Neuronal stem cell (in vitro differentiated cells): ENCODE measurements around the gene SZT2.
A peak's percentile ranks its signal among the peaks of the same experiment; 100 is the strongest.

Experiments used
- DNase-seq: peaks from one replicate; pipeline ENCODE4 v3.0.0-alpha.2; 2013; ENCODE audit warnings: low spot score
- H2AFZ ChIP-seq: one replicate; pipeline ENCODE4 v1.6.1; 2013; ENCODE audit warnings: mild to moderate bottlenecking, low read length, inconsistent platforms
- H2AK5ac ChIP-seq: 2 replicates; pipeline ENCODE4 v1.6.1; 2013; ENCODE audit warnings: low read depth, mild to moderate bottlenecking, inconsistent platforms, low read length, moderate library complexity, mixed read lengths
- H2BK120ac ChIP-seq: 2 replicates; pipeline ENCODE4 v1.6.1; 2013; ENCODE audit warnings: low read depth, mild to moderate bottlenecking, inconsistent platforms, low read length, moderate library complexity, mixed read lengths
- H2BK12ac ChIP-seq: one replicate; pipeline ENCODE4 v1.6.1; 2013; ENCODE audit warnings: low read length, inconsistent platforms
- H2BK15ac ChIP-seq: 2 replicates; pipeline ENCODE4 v1.6.1; 2013; ENCODE audit warnings: mild to moderate bottlenecking, low read length, inconsistent platforms, mixed read lengths
- H2BK5ac ChIP-seq: one replicate; pipeline ENCODE4 v1.6.1; 2013; ENCODE audit warnings: inconsistent platforms, mild to moderate bottlenecking, low read length, moderate library complexity
- H3K14ac ChIP-seq: one replicate; pipeline ENCODE4 v1.6.1; 2013; ENCODE audit warnings: low read length, inconsistent platforms
- H3K18ac ChIP-seq: 2 replicates; pipeline ENCODE4 v1.6.1; 2013; ENCODE audit warnings: low read length, inconsistent platforms
- H3K23ac ChIP-seq: 2 replicates; pipeline ENCODE4 v1.6.1; 2013; ENCODE audit warnings: low read depth, mild to moderate bottlenecking, mixed read lengths, low read length, inconsistent platforms; ENCODE audit not compliant: poor library complexity
- H3K27ac ChIP-seq: replicated peaks from 3 replicates; pipeline ENCODE4 v1.5.1; 2013; ENCODE audit warnings: low read length, inconsistent platforms
- H3K27me3 ChIP-seq, 3 experiments: 2 replicates each; pipeline ENCODE4 v1.6.1; 2013; ENCODE audit warnings: low read length in 3 of 3, mild to moderate bottlenecking in 2 of 3, inconsistent platforms in 1 of 3, low read depth in 1 of 3, mixed read lengths in 1 of 3, moderate library complexity in 1 of 3; ENCODE audit not compliant: control insufficient read depth in 3 of 3, insufficient read depth in 3 of 3
- H3K36me3 ChIP-seq, 2 donors: replicated peaks in 1 of 2; 2 replicates each; pipeline ENCODE4 v1.6.1; 2013; ENCODE audit warnings: low read length in 2 of 2; ENCODE audit not compliant: control insufficient read depth in 2 of 2, insufficient read depth in 2 of 2
- H3K4ac ChIP-seq: 2 replicates; pipeline ENCODE4 v1.6.1; 2013; ENCODE audit warnings: inconsistent platforms, mild to moderate bottlenecking, low read length, moderate library complexity
- H3K4me1 ChIP-seq, 2 donors: 1 replicate in 1 of 2; 2 replicates in 1 of 2; pipeline ENCODE4 v1.6.1; 2013; ENCODE audit warnings: low read length in 2 of 2, low read depth in 1 of 2; ENCODE audit not compliant: control insufficient read depth in 2 of 2, insufficient read depth in 1 of 2
- H3K4me2 ChIP-seq: one replicate; pipeline ENCODE4 v1.6.1; 2013; ENCODE audit warnings: mild to moderate bottlenecking, low read length, inconsistent platforms; ENCODE audit not compliant: insufficient read depth, poor library complexity, severe bottlenecking
- H3K4me3 ChIP-seq, 2 donors: 2 replicates each; pipeline ENCODE4 v1.5.1; 2013; ENCODE audit warnings: low read length in 2 of 2, mild to moderate bottlenecking in 2 of 2, inconsistent platforms in 1 of 2, moderate library complexity in 1 of 2
- H3K79me1 ChIP-seq: one replicate; pipeline ENCODE4 v1.6.1; 2013; ENCODE audit warnings: low read depth, mild to moderate bottlenecking, inconsistent platforms, low read length, moderate library complexity
- H3K9ac ChIP-seq: one replicate; pipeline ENCODE4 v1.6.1; 2013; ENCODE audit warnings: mild to moderate bottlenecking, low read depth, low read length, inconsistent platforms; ENCODE audit not compliant: poor library complexity
- H3K9me3 ChIP-seq, 2 donors: replicated peaks in 1 of 2; 2 replicates each; pipeline versions ENCODE3 to v1.6.1; 2013; ENCODE audit warnings: low read length in 2 of 2, mild to moderate bottlenecking in 2 of 2, inconsistent platforms in 1 of 2, low read depth in 1 of 2, mixed read lengths in 1 of 2, moderate library complexity in 1 of 2; ENCODE audit not compliant: control insufficient read depth in 2 of 2, insufficient read depth in 1 of 2
- H4K8ac ChIP-seq: one replicate; pipeline ENCODE4 v1.6.1; 2013; ENCODE audit warnings: low read depth, mild to moderate bottlenecking, inconsistent platforms, low read length, moderate library complexity
- H4K91ac ChIP-seq: one replicate; pipeline ENCODE4 v1.6.1; 2013; ENCODE audit warnings: low read length, low read depth, mild to moderate bottlenecking, inconsistent platforms; ENCODE audit not compliant: poor library complexity
- WGBS, 2 donors: extraction: QIAGEN DNeasy Blood & Tissue Kit; methylation state at CpG; one replicate each; pipeline ENCODE4 v1.1.7; 2013; ENCODE audit warnings: missing lambda C conversion rate in 2 of 2, mixed read lengths in 1 of 2; ENCODE audit not compliant: insufficient read length in 2 of 2, insufficient replicate concordance in 1 of 2; ENCODE audit errors: extremely low coverage in 2 of 2; 5-methylcytosine and 5-hydroxymethylcytosine counted together

Gene SZT2

DNA sequence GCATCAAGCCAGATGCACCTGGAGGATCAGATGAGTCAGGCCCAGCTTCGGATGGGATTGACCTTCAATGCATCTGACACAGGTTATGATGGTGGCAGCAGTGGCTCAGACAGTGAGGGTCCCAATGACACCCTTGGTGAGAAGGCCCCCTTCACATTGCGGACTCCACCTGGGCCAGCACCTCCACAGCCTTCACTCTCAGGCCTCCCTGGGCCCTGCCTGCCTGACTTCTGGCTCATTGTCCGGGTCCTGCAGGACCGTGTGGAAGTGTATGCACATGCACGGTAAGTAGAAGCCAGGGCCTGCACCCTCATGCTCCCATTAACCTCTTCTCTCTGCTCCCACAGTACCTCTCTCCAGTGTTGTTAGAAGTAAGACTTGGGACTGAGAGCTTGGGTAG lies 43.2 kb downstream of the SZT2 start:
- no CpG with 5 or more reads among the region's 5 CpGs for WGBS, 2 donors
- H3K18ac ChIP-seq: no peak overlapping the region
- H3K27me3 ChIP-seq: no peaks in the 10 kb centered on the region
- H3K36me3 ChIP-seq: peaks cover 47 to 81% of the 10 kb centered on the region in 2 donors
- H3K14ac ChIP-seq: no peak overlapping the region
- no peak overlapping the region for H2BK5ac ChIP-seq
- H3K4me2 ChIP-seq: no peak overlapping the region
- peak overlapping the region; percentile 43 for H4K8ac ChIP-seq
- H3K4ac ChIP-seq: no peak overlapping the region
- no peak overlapping the region for H2BK12ac ChIP-seq
- H2AFZ ChIP-seq: no peak overlapping the region
- no peak overlapping the region for H3K23ac ChIP-seq
- DNase-seq: no peak
- no peak overlapping the region for H3K4me3 ChIP-seq
- H4K91ac ChIP-seq: no peak overlapping the region
- H3K9me3 ChIP-seq: peaks cover 0 to 2% of the 10 kb centered on the region in 2 donors
- no peak overlapping the region for H2BK15ac ChIP-seq
- H2BK120ac ChIP-seq: no peak overlapping the region
- H3K27ac ChIP-seq: no peak overlapping the region
- H3K9ac ChIP-seq: peak overlapping the region; percentile 26
- H3K4me1 ChIP-seq: peaks cover 4 to 22% of the 10 kb centered on the region in 2 donors
- no peaks in the 10 kb centered on the region for H3K79me1 ChIP-seq
- H2AK5ac ChIP-seq: no peak overlapping the region

DNA sequence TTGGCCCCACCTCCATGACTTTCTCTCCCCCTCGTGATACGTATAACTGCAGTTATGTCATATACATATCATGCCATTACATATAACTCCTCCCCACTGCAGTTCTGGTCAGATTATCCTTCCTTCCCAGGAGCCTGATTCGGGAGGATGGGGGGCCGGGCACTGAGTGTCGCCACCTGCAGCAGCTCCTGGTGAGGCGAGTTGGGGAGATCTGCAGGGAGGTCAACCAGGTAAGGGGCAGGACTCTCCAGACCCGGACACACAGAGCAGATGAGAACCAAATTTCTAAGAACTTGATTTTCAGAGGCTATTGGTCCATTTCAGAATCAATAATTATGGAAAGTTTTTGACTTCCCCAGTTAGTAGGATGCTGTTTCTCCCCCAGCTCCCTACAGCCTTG lies 44.6 kb downstream of the SZT2 start:
- no CpG with 5 or more reads among the region's 7 CpGs for WGBS, 2 donors

DNA sequence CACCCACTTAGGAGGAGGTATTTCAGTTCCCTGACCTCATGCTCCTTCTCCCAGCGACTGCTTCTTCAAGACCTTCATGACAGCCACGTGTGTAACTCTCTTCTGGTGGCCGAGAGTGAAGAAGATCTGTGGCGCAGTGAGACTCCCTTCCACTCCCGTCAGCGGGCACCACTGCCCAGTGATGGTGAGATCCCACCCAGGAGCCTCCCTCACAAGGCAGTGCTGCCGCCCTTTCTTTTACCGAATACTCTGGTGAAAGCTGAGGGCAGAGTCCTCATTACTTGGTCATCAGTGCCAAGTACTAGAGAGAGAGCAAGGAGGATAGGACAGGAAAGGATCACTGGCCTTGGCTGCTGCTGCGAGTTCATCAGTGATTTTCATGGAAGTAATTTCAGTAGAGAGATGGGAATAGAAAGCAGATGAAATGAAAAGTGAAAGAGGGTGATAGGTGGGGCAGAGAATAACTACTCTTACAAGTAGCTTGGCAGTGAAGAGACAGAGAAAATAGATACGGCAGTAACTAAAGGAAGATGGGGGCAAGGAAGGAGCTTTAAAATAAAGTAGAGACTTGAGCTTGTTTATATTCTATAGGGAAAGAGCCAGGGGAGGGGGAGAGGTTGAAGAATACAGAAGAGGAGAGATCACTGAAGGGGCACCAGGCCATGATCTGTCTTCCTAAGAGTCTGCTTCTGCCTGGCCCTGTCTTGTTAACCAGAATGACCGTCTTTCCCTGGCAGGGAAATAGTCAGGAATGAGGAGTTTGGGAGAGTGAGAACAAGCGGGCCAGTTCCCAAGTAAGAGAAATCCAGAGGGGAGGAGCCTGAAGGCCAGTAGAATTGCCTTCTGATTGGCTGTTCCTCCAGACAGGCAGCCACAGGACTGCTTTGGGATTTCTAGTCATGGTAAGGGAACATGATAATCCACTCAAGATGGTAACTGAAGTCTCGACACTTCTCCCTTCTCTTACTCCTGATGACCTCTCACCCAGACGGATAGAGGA lies 45.7 kb downstream of the SZT2 start:
- Histone ChIP-seq H2BK12ac (no peak overlapping the region), H3K23ac (no peak overlapping the region), H3K4me1 (peaks cover 4 to 22% of the 10 kb centered on the region in 2 donors), H3K4me3 (no peak overlapping the region), H4K91ac (no peak overlapping the region), H3K14ac (no peak overlapping the region), H3K4me2 (no peak overlapping the region), H2AK5ac (no peak overlapping the region), H4K8ac (no peak overlapping the region), H3K27me3 (no peaks in the 10 kb centered on the region), H3K27ac (no peak overlapping the region), H3K36me3 (peaks cover 43 to 79% of the 10 kb centered on the region in 2 donors), H2BK5ac (no peak overlapping the region), H2BK15ac (no peak overlapping the region), H3K79me1 (no peaks in the 10 kb centered on the region), H3K9me3 (peaks cover 0 to 2% of the 10 kb centered on the region in 2 donors), H3K18ac (no peak overlapping the region), H2BK120ac (no peak overlapping the region), H2AFZ (no peak overlapping the region), H3K9ac (no peak overlapping the region), H3K4ac (no peak overlapping the region)
- no CpG with 5 or more reads among the region's 14 CpGs for WGBS, 2 donors
- no peak for DNase-seq

More for the DNA sequence above, 44.6 kb downstream of the SZT2 start:
- no peak overlapping the region for H3K27ac ChIP-seq
- no peak overlapping the region for H2AFZ ChIP-seq
- no peaks in the 10 kb centered on the region for H3K79me1 ChIP-seq
- H3K9ac ChIP-seq: no peak overlapping the region
- no peak overlapping the region for H3K14ac ChIP-seq
- no peak overlapping the region for H3K4me3 ChIP-seq
- H3K36me3 ChIP-seq: peaks cover 47 to 81% of the 10 kb centered on the region in 2 donors
- H4K91ac ChIP-seq: no peak overlapping the region
- no peak overlapping the region for H3K4me2 ChIP-seq
- no peak overlapping the region for H2BK15ac ChIP-seq
- no peak overlapping the region for H2BK120ac ChIP-seq
- no peak overlapping the region for H2AK5ac ChIP-seq
- H3K18ac ChIP-seq: no peak overlapping the region
- H3K9me3 ChIP-seq: peaks cover 0 to 2% of the 10 kb centered on the region in 2 donors
- H2BK12ac ChIP-seq: no peak overlapping the region
- no peak overlapping the region for H2BK5ac ChIP-seq
- peaks cover 4 to 22% of the 10 kb centered on the region in 2 donors for H3K4me1 ChIP-seq
- H3K27me3 ChIP-seq: no peaks in the 10 kb centered on the region
- no peak overlapping the region for H3K4ac ChIP-seq
- H3K23ac ChIP-seq: no peak overlapping the region
- H4K8ac ChIP-seq: no peak overlapping the region
- no peak for DNase-seq

DNA sequence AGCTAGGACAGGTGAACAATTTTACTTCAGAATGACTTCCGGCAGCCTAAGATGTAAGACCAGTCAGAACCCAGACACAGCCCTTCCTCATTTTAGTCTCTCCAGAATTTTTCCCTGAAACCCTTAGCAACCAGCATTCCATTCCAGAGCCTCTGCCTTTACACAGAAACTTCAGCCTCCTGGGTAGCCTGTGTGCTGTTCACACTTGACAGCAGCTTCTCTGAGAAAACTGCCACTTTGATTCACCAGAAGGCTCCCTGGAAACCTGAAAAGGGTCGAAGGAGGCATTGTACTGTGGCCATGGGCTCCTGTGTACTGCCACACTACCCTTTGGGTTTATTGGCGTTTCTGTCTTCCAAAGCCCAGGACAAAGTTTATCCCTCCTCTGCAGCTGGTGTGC lies 46.7 kb downstream of the SZT2 start:
- H3K4me3 ChIP-seq: no peak overlapping the region
- peaks cover 4 to 22% of the 10 kb centered on the region in 2 donors for H3K4me1 ChIP-seq
- H4K8ac ChIP-seq: no peak overlapping the region
- H3K27ac ChIP-seq: no peak overlapping the region
- no peaks in the 10 kb centered on the region for H3K27me3 ChIP-seq
- no peak overlapping the region for H3K23ac ChIP-seq
- H3K4me2 ChIP-seq: no peak overlapping the region
- no peak overlapping the region for H2AFZ ChIP-seq
- no peak overlapping the region for H2AK5ac ChIP-seq
- peaks cover 0 to 2% of the 10 kb centered on the region in 2 donors for H3K9me3 ChIP-seq
- no peak overlapping the region for H2BK15ac ChIP-seq
- no peak overlapping the region for H3K18ac ChIP-seq
- H2BK5ac ChIP-seq: no peak overlapping the region
- no peak overlapping the region for H2BK12ac ChIP-seq
- H4K91ac ChIP-seq: no peak overlapping the region
- no peaks in the 10 kb centered on the region for H3K79me1 ChIP-seq
- no peak overlapping the region for H3K14ac ChIP-seq
- DNase-seq: no peak
- WGBS, 2 donors: no CpG with 5 or more reads among the region's 3 CpGs
- H3K4ac ChIP-seq: no peak overlapping the region
- H3K9ac ChIP-seq: no peak overlapping the region
- no peak overlapping the region for H2BK120ac ChIP-seq
- H3K36me3 ChIP-seq: peaks cover 35 to 79% of the 10 kb centered on the region in 2 donors
